Right lung (tissue), 5 donors: ENCODE data around the gene MPEG1. TPM values are rescaled to one million over a fixed set of nuclear protein-coding genes. Genes with fewer than 3 reads are reported as not detected.

Source experiments
- DNase-seq, 2 donors: peaks; one replicate each; pipeline ENCODE4 v3.0.0-alpha.2; 2013
- polyA plus RNA-seq, 5 donors: library from polyadenylated mRNA; unstranded; fragments of 120-200 nt; gene quantifications; one replicate each; pipeline versions ENCODE4 v1.2.1 to v1.2.3, GENCODE V29; 2013; ENCODE audit warnings: inconsistent platforms in 1 of 5, low replicate concordance in 1 of 5; ENCODE audit not compliant: insufficient read length in 5 of 5, insufficient read depth in 1 of 5

The MPEG1 gene
- polyA plus RNA-seq, 5 donors = 12.0 to 16.4 (median 14.7) TPM

GRCh38 chr11:59172345-59173079 lies 40.2 kb downstream of the MPEG1 start:
- DNase-seq = no peak

- DNase-seq = peak; percentile 92
These were observed 41.0 kb downstream of the MPEG1 start, which contains the start of gene DTX4 for GRCh38 chr11:59171508-59172322. TSS of gene DTX4 (plus strand) at chr11:59172132. CDS start at chr11:59172596, 464 bp downstream.

DNA sequence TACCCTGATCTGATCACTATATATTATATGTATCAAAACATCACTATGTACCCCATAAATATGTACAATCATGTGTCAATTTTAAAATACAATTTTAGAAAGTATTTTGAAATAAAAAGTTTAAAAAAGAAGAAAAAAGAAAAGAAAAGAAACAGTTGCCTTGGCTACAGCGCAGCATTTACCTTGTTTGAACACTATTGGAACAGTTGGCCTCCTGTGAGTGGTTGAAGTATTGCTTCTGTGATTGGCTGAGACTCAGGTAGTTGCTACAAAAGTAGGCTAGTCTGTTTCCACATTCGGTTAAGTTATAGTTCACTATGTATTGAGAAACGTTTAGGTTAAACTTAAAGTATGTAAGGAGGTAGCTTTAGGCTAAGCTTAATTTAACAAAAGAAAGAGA lies 48.7 kb downstream of the MPEG1 start:
- DNase-seq = no peak

Other genes starting within 250 kb of the MPEG1 start
- gene GLYATL1B, start 126.6 kb downstream of the MPEG1 start, polyA plus RNA-seq = under 1 TPM in 3 of 5 donors, not detected in 2; 0.16 to 0.73 (median 0.23) TPM
- 10 to 100 TPM in 4 of 5 donors, 1 to 10 TPM in 1; 9.3 to 26.5 (median 14.5) TPM for gene FAM111B, start 105.7 kb downstream of the MPEG1 start, polyA plus RNA-seq
- 100 to 1,000 TPM in 3 of 5 donors, 10 to 100 TPM in 2; 62.1 to 130 (median 101) TPM for gene FAM111A, start 70.1 kb downstream of the MPEG1 start, polyA plus RNA-seq
- gene DTX4, start 40.8 kb downstream of the MPEG1 start, polyA plus RNA-seq = 10 to 100 TPM; 53.5 to 73.5 (median 69.1) TPM
- not detected for gene OR5AN1, start 146.0 kb upstream of the MPEG1 start, polyA plus RNA-seq
- gene OR5A2, start 213.5 kb upstream of the MPEG1 start, polyA plus RNA-seq = under 1 TPM in 4 of 5 donors, not detected in 1; 0.03 to 0.05 (median 0.03) TPM
- under 1 TPM in 2 of 5 donors, not detected in 3; 0.03 to 0.04 TPM for gene OR5A1, start 223.5 kb upstream of the MPEG1 start, polyA plus RNA-seq
- gene OR4D6, start 244.0 kb upstream of the MPEG1 start, polyA plus RNA-seq = not detected